Activated CD4-positive, alpha-beta T cell treated with anti-CD3 and anti-CD28 coated beads for 36 hours (primary cell): ENCODE measurements around the gene CD2. TPM values are rescaled to one million over a fixed set of nuclear protein-coding genes. Genes with fewer than 3 reads are reported as not detected.

Experiments
- ATAC-seq: fragments of 200-7000 bp; cut with Tn5 transposase; one replicate; pipeline ENCODE4 v1.10.0; 2021; ENCODE audit warnings: mild to moderate bottlenecking, moderate library complexity
- CTCF ChIA-PET: fragments of 350-600 bp; sonication (Branson Sonifier 250); formaldehyde crosslinking; loops from one replicate; lab custom pipeline; 2021; ENCODE audit warnings: antibody characterized with exemption; lab: Charles Lee
- POLR2A ChIA-PET: fragments of 350-600 bp; sonication (Branson Sonifier 250); formaldehyde crosslinking; loops from one replicate; lab custom pipeline; 2021; ENCODE audit warnings: antibody characterized with exemption, inconsistent platforms; lab: Charles Lee
- DNase-seq: peaks from one replicate; pipeline ENCODE4 v3.0.0-alpha.2; 2020
- H3K27ac Mint-ChIP-seq: one replicate; pipeline ENCODE4 v1.8.0; 2021; ENCODE audit warnings: mixed read lengths
- H3K27me3 Mint-ChIP-seq: one replicate; pipeline ENCODE4 v1.8.0; 2021; ENCODE audit warnings: mixed read lengths
- H3K36me3 Mint-ChIP-seq: one replicate; pipeline ENCODE4 v1.8.0; 2021; ENCODE audit warnings: low read depth, mixed read lengths
- H3K4me1 Mint-ChIP-seq: one replicate; pipeline ENCODE4 v1.8.0; 2021; ENCODE audit warnings: mixed read lengths
- H3K4me3 Mint-ChIP-seq: one replicate; pipeline ENCODE4 v1.8.0; 2021; ENCODE audit warnings: mild to moderate bottlenecking, moderate library complexity, mixed read lengths
- H3K9me3 Mint-ChIP-seq: one replicate; pipeline ENCODE4 v1.8.0; 2021; ENCODE audit warnings: low read depth, mixed read lengths
- intact Hi-C, 2 experiments: fragments of 100-400 bp; cut with DNase I in 1 of 2; cut with micrococcal nuclease in 1 of 2; formaldehyde crosslinking; loops; one replicate each; pipeline versions ENCODE4 v1.14.2 to v1.15.1; 2022 to 2024; cut with DNase I, micrococcal nuclease
- total RNA-seq, 2 experiments: library from RNA; stranded (reverse); gene quantifications; one replicate each; pipeline ENCODE4 v1.2.3, GENCODE V29; 2021

CD2 gene
- total RNA-seq, 2 experiments from 2014 or later, result 287 to 291 TPM

DNA sequence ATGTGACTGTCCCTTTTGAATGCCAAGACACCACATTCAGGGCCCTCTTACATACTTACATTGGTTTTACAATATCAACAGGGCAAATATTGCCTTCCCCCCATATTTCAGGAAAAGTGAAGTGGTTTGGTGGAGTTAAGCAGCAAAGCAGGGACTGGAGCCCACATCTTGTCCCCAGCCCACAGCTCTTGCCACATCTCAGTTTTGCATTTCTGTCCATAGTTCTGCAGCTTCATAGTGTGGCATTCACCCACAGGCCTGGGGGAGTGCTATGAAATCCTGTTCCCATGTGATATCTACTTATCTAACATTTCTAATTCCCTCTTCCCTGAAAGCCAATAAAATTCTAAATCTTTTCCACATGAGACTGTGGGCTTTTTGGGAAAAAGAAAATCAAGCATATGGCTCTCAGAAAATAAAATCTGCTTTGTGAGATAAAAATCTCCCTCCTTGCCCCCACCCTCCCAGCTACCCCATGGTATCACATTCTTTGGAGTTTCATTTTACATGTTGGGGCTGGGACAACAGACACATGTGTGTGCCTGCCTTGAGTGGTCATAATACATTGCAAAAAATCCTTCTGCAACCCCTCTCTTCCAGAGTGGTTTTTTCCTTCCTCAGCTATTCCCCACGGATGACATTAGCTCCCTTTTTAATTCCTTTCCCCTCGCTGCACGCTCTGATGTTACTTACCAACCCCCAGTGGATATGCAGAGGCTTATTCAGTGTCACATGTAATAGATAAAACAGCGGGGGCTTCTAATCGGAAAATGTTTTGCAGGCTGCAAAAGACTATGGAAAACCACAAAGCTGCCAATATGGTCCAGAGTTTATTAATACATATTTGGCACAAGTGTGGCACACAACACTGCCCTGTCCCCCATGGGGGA, 20.5 kb upstream of the CD2 start:
- Mint-ChIP-seq H3K36me3 (no peaks in the 10 kb centered on the region), H3K4me1 (peaks cover 32% of the 10 kb centered on the region), H3K4me3 (no peak overlapping the region), H3K27me3 (no peaks in the 10 kb centered on the region), H3K27ac (no peak overlapping the region), H3K9me3 (no peaks in the 10 kb centered on the region)
- ATAC-seq, result no peak
- no peak for DNase-seq
- intact Hi-C loops, result loop anchor here in 1 of 2 experiments (10.0 kb wide), 1 partner anchor 391 kb away; the partner anchor contains the start of gene TRIM45
- ChIA-PET CTCF (interaction anchor here (0.6 to 2.9 kb wide), 13 partner anchors 9 to 323 kb away, joined by 3 to 14 read pairs (median 3); partner anchors contain the start of gene CD2), POLR2A (no interaction called here)

DNA sequence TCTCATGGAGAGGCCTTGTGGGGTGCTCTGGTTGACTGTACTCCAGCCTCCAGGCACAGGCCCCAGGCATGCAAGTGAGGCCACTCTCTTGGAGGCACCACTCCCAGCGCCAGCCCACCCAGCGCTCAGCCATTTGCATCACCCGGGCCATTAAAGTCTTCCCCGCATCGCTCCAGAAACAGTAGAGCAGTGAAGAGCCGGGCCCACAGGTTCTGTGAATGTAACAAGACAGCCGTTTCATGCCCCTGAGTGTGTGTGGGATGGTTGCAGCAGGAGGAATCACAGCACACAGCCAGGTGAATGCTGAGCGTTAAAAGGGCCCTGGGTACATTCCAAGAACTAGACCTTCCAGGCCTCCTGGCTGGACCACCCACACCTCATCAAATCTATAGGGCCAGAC, 19.0 kb upstream of the CD2 start:
- Mint-ChIP-seq H3K36me3 (peaks cover 4% of the 10 kb centered on the region), H3K4me1 (peaks cover 47% of the 10 kb centered on the region), H3K27ac (peak overlapping the region; percentile 98), H3K9me3 (peaks cover 3% of the 10 kb centered on the region), H3K27me3 (no peaks in the 10 kb centered on the region), H3K4me3 (no peak overlapping the region)
- DNase-seq (no peak), ATAC-seq (no peak)
- intact Hi-C loops, result loop anchor here (5.0 to 10.0 kb wide), 5 partner anchors 137 to 390 kb away; partner anchors contain the start of genes CD58 (in 1 of the 2) and TRIM45 (in 1 of the 2)
- ChIA-PET POLR2A (no interaction called here), CTCF (interaction anchor here (2.9 kb wide), 1 partner anchor 12 kb away, joined by 11 read pairs; no protein-coding TSS in a partner anchor)

DNA sequence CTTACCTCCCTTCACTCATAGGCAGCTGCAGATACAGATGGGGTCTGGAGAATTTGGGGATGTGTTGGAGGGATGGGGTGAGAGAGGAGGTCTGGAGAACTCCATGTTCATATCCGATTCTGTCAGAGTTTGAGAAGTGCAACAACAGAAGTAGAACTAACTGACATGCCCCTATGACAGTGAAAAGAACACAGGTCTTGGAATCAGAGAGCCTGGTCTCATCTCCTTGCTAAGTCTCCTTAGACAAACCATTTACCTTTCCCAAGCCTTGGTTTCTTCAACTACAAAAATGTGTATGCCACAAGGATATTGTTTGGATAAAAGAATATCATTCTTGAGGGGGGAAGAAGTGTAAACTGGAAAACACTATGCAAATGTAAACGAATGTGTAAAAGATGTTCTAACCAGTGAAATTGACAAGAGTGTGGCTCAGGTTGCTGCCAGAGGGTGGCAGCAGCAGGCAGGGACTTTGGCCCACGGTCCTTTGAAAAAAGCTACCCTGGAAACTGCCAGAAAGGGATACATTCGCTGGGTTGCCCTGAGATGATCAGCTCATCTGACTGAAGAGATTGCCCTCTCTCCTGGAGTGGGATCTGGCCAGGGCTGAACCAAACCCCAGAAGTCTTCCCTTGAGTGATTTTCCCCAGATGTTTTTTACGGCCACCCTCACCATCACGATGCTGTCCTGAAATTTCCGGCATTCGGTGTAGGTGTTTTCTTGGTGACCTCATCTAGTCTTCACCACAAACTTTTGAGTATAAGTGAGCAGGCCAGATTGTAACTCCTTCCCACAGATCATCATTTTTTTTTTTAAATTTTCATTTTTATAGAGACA, 17.0 kb upstream of the CD2 start:
- DNase-seq (peak; percentile 86), ATAC-seq (peak; percentile 56)
- ChIA-PET POLR2A (interaction anchor here (0.5 to 4.8 kb wide), 21 partner anchors 9 to 361 kb away, joined by 3 to 482 read pairs (median 5); partner anchors contain the start of genes CD2 and TTF2), CTCF (interaction anchor here (0.6 to 8.0 kb wide), 37 partner anchors 9 to 391 kb away, joined by 3 to 213 read pairs (median 5); partner anchors contain the start of genes CD2 and TTF2)
- Mint-ChIP-seq H3K36me3 (peaks cover 17% of the 10 kb centered on the region), H3K4me3 (peak overlapping the region; percentile 71), H3K27me3 (no peaks in the 10 kb centered on the region), H3K27ac (peak overlapping the region; percentile 98), H3K9me3 (peaks cover 13% of the 10 kb centered on the region), H3K4me1 (peaks cover 57% of the 10 kb centered on the region)
- intact Hi-C loops, result loop anchor here (1.0 to 10.0 kb wide), 14 partner anchors 80 to 388 kb away; partner anchors contain the start of genes CD101 (in 1 of the 2), CD58 (in 1 of the 2), TRIM45 (in 1 of the 2) and TTF2 (in 1 of the 2)

DNA sequence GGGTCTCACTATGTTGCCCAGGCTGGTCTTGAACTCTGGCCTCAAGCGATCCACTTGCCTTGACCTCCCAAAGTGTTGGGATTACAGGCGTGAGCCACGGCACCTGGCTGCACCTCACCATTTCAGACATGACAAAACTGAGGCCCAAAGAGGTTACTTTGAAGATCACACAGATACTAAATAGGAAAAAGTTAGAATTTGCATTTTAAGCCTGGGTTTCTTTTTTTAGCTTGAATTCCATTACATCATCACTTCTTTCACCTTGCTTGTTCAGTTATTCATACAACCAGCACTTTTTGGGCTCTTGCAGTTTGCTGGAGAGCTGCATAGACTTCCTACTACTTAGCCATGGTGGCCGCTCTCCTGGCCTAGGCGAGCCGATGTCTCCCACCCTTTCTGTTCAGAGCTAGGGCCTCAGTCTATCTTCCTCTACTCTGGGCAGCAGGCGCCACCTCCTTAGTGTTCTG, 16.3 kb upstream of the CD2 start:
- POLR2A ChIA-PET, result interaction anchor here (0.6 to 4.8 kb wide), 23 partner anchors 10 to 362 kb away, joined by 3 to 482 read pairs (median 5); partner anchors contain the start of genes CD2 and TTF2
- Mint-ChIP-seq H3K9me3 (peaks cover 15% of the 10 kb centered on the region), H3K36me3 (peaks cover 19% of the 10 kb centered on the region), H3K4me3 (peak overlapping the region; percentile 71), H3K27me3 (no peaks in the 10 kb centered on the region), H3K27ac (peak overlapping the region; percentile 98), H3K4me1 (peaks cover 57% of the 10 kb centered on the region)
- intact Hi-C loops, result loop anchor here (1.0 to 10.0 kb wide), 20 partner anchors 16 to 387 kb away; partner anchors contain the start of genes CD101 (in 2 of the 2), CD2 (in 2 of the 2), TTF2 (in 2 of the 2) and CD58 (in 1 of the 2)
- CTCF ChIA-PET, result interaction anchor here (0.6 to 8.0 kb wide), 35 partner anchors 9 to 389 kb away, joined by 3 to 213 read pairs (median 4); partner anchors contain the start of genes CD2 and TTF2
- DNase-seq (peak; percentile 69), ATAC-seq (peak; percentile 54)

DNA sequence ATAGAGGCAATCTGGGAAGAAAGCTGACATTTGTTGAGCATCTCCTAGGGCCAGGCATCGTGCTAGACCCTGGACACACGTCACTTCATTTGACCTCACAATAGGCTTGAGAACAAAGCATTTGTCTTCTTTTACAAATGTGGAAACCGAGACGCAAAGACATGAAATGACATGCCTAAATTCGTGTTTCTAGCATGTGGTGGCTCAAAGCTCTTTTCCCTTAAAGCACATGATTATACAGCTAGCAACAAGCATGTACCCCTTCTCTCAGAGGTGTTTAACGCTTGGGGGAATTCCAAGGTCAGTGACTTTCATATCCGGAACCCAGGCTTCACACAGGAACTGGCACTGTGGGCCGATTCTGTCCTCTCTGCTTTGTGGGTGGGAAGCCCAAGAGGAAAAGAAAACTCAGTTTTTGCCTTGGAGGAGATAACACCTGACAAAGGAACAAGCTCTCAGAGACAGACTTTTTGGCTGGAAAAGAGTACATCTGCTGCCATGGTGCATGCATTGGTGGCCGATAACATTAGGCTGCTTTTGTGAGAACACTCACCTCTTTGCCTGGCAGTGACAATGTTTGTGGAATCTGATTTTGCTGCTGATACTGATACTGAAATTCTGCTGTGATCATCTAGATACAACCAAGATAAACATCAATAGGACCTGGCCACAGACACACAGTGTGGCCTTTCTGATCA, 15.4 kb upstream of the CD2 start:
- ChIA-PET CTCF (interaction anchor here (0.6 to 8.0 kb wide), 20 partner anchors 8 to 354 kb away, joined by 3 to 213 read pairs (median 8); partner anchors contain the start of genes CD2 and TTF2), POLR2A (interaction anchor here (0.6 to 4.8 kb wide), 19 partner anchors 10 to 363 kb away, joined by 3 to 482 read pairs (median 10); partner anchors contain the start of genes CD2 and TTF2)
- DNase-seq, result peak; percentile 81
- H3K4me3 Mint-ChIP-seq, result peak overlapping the region; percentile 71
- peaks cover 28% of the 10 kb centered on the region for H3K36me3 Mint-ChIP-seq
- peak; percentile 73 for ATAC-seq
- intact Hi-C loops, result loop anchor here (1.0 to 10.0 kb wide), 13 partner anchors 15 to 386 kb away; partner anchors contain the start of genes CD2 (in 2 of the 2), CD101 (in 1 of the 2), CD58 (in 1 of the 2) and TRIM45 (in 1 of the 2)
- no peaks in the 10 kb centered on the region for H3K27me3 Mint-ChIP-seq
- H3K27ac Mint-ChIP-seq, result peak overlapping the region; percentile 98
- peaks cover 57% of the 10 kb centered on the region for H3K4me1 Mint-ChIP-seq
- H3K9me3 Mint-ChIP-seq, result peaks cover 24% of the 10 kb centered on the region

DNA sequence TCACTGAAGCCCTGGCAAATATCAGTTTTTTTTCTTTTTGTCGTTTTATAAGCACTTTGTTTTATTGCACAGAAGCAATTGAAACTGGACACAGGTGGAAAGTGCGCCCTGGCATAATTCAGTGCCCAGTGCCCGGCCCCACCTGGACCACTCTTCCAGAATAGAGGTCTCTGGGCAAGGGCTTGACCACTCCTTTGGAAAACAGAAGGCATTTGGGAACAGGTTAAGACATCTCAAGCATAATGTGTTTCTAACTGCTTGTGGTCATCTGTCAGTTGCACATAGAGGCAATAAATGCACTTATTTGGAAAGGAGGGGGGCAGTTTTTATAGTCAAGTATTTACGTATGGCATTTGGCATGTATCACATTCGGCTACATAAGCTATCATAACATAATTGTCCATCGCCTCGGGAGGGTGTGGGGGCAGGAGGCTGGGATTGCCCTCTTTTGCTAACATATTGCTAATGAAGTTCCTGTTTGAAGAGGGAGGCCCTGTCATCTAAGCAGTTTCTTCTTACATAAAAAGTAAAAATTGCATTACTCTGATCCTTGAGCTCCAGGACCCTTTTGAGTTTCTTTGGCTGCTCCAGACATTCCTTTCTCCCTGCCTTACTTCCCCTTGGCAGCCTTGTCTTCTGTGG, 14.7 kb upstream of the CD2 start:
- ATAC-seq (no peak), DNase-seq (no peak)
- Mint-ChIP-seq H3K36me3 (peaks cover 32% of the 10 kb centered on the region), H3K27ac (peak overlapping the region; percentile 98), H3K27me3 (no peaks in the 10 kb centered on the region), H3K9me3 (peaks cover 31% of the 10 kb centered on the region), H3K4me3 (peak overlapping the region; percentile 71), H3K4me1 (peaks cover 57% of the 10 kb centered on the region)
- intact Hi-C loops, result loop anchor here (1.0 to 10.0 kb wide), 8 partner anchors 67 to 385 kb away; partner anchors contain the start of genes CD101 (in 1 of the 2), CD58 (in 1 of the 2) and TRIM45 (in 1 of the 2)
- ChIA-PET CTCF (interaction anchor here (0.6 to 8.0 kb wide), 16 partner anchors 10 to 353 kb away, joined by 3 to 213 read pairs (median 6); partner anchors contain the start of gene CD2), POLR2A (interaction anchor here (0.6 to 4.8 kb wide), 18 partner anchors 10 to 338 kb away, joined by 3 to 482 read pairs (median 12); partner anchors contain the start of genes CD2 and TTF2)

DNA sequence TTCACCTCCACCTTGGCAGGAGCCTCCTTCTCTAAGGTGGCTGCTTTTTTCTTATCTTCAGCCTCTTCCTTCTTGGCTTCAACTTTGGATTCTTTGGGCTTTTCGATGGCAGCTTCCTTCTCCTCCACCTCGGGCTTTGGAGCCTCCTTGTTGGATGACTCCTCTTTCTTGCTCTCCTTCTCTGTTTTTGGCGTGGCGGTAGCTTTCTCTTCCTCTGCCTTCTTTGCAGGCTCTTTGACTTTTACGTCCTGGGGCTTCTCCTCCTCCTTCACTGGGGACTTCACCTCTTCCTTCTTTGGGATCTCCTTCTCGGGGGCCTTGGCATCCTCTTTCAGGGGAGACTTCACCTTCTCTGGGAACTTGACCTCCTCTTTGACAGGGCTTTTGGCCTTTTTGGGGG, 13.9 kb upstream of the CD2 start:
- ATAC-seq (no peak), DNase-seq (no peak)
- Mint-ChIP-seq H3K36me3 (peaks cover 32% of the 10 kb centered on the region), H3K27me3 (no peaks in the 10 kb centered on the region), H3K4me3 (peak overlapping the region; percentile 71), H3K9me3 (peaks cover 37% of the 10 kb centered on the region), H3K27ac (peak overlapping the region; percentile 98), H3K4me1 (peaks cover 56% of the 10 kb centered on the region)
- POLR2A ChIA-PET, result interaction anchor here (0.8 to 4.8 kb wide), 4 partner anchors 16 to 320 kb away, joined by 3 to 482 read pairs (median 71); partner anchors contain the start of genes CD2 and TTF2
- CTCF ChIA-PET, result interaction anchor here (1.0 to 8.0 kb wide), 5 partner anchors 9 to 86 kb away, joined by 3 to 213 read pairs (median 27); partner anchors contain the start of gene CD2
- intact Hi-C loops, result no loop called here

DNA sequence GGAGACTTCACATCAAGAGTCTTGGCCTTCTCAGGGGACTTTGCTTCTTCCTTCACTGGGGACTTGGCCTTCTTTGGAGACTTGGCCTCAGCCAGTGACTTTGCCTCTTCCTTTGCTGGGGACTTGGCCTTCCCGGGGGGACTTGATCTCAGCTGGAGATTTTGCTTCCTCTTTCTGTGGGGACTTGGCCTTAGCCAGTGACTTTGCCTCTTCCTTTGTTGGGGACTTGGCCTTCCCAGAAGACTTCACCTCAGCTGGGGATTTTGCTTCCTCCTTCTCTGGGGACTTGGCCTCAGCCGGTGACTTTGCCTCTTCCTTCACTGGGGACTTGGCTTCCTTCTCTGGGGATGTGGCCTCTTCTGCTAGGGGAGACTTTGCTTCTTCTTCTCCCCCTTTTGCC, 13.5 kb upstream of the CD2 start:
- H3K27ac Mint-ChIP-seq, result peak overlapping the region; percentile 98
- H3K4me3 Mint-ChIP-seq, result peak overlapping the region; percentile 1
- peaks cover 32% of the 10 kb centered on the region for H3K36me3 Mint-ChIP-seq
- peaks cover 52% of the 10 kb centered on the region for H3K4me1 Mint-ChIP-seq
- DNase-seq (no peak), ATAC-seq (no peak)
- peaks cover 41% of the 10 kb centered on the region for H3K9me3 Mint-ChIP-seq
- H3K27me3 Mint-ChIP-seq, result no peaks in the 10 kb centered on the region
- POLR2A ChIA-PET, result interaction anchor here (1.7 to 4.8 kb wide), 2 partner anchors 25 to 86 kb away, joined by 5 to 482 read pairs; no protein-coding TSS in a partner anchor
- intact Hi-C loops, result no loop called here
- CTCF ChIA-PET, result interaction anchor here (1.1 to 8.0 kb wide), 3 partner anchors 12 to 77 kb away, joined by 3 to 213 read pairs (median 66); partner anchors contain the start of gene CD2
